GM12878 (cell line): ENCODE measurements around the gene CDK3. TPM values are rescaled to one million over a fixed set of nuclear protein-coding genes. Genes with fewer than 3 reads are reported as not detected.

Source experiments
- ATAC-seq: fragments of 200-7000 bp; cut with Tn5 transposase; 3 replicates; pipeline ENCODE4 v1.9.1; 2020; ENCODE audit warnings: mild to moderate bottlenecking, moderate library complexity
- BruUV-seq: library from RNA; stranded (reverse); fragments of 400-500 nt; replicated peaks from 2 replicates; lab custom pipeline; 2021; lab: Mats Ljungman, UMichigan
- CTCF ChIA-PET: fragments of 300-600 bp; sonication (Branson Sonifier 250); formaldehyde crosslinking; extraction: SDS; loops from one replicate; lab custom pipeline; 2021; ENCODE audit warnings: inconsistent platforms; lab: Yijun Ruan, JAX
- POLR2A ChIA-PET: fragments of 350-600 bp; formaldehyde crosslinking; extraction: SDS; loops from one replicate; lab custom pipeline; 2021; ENCODE audit warnings: inconsistent platforms; lab: Charles Lee
- RAD21 ChIA-PET: fragments of 300-600 bp; sonication (Branson Sonifier 250); formaldehyde crosslinking; loops from one replicate; lab custom pipeline; 2023; ENCODE audit warnings: antibody characterized with exemption; ENCODE audit not compliant: unreplicated experiment; lab: Charles Lee
- SMC1A ChIA-PET: fragments of 300-600 bp; sonication (Branson Sonifier 250); formaldehyde crosslinking; loops from one replicate; lab custom pipeline; 2023; ENCODE audit not compliant: unreplicated experiment, uncharacterized antibody; lab: Charles Lee
- DNase-seq: peaks from one replicate; pipeline ENCODE4 v3.0.0-alpha.2; 2011; ENCODE audit warnings: low read depth, low spot score
- FAIRE-seq: peaks from 3 replicates; lab custom pipeline; 2011; peaks lifted over from hg19 to GRCh38; lab: Jason Lieb, UNC
- H2AFZ ChIP-seq: 2 replicates; pipeline ENCODE4 v1.6.0; 2011; ENCODE audit warnings: low read depth, low read length, control low read depth; ENCODE audit not compliant: control insufficient read depth
- H3K27ac ChIP-seq: 2 replicates; pipeline ENCODE4 v1.5.1; 2011; ENCODE audit warnings: control low read depth; ENCODE audit not compliant: control insufficient read depth, insufficient read depth
- H3K27me3 ChIP-seq, 2 experiments: replicated peaks in 1 of 2; 2 replicates each; pipeline versions ENCODE4 v1.6.0 to v1.6.1; 2011; ENCODE audit warnings: low read length in 1 of 2; ENCODE audit not compliant: control insufficient read depth in 2 of 2, insufficient read depth in 2 of 2
- H3K36me3 ChIP-seq, 2 experiments: 2 replicates each; pipeline ENCODE4 v1.5.1; 2011; ENCODE audit warnings: low read length in 1 of 2; ENCODE audit not compliant: control insufficient read depth in 2 of 2, insufficient read depth in 2 of 2
- H3K4me1 ChIP-seq: 2 replicates; pipeline ENCODE4 v1.6.1; 2011; ENCODE audit warnings: mild to moderate bottlenecking, low read length, moderate library complexity, mixed read lengths; ENCODE audit not compliant: control insufficient read depth, insufficient read depth
- H3K4me2 ChIP-seq: 2 replicates; pipeline ENCODE4 v1.6.0; 2011; ENCODE audit warnings: control low read depth; ENCODE audit not compliant: control insufficient read depth, insufficient read depth
- H3K4me3 ChIP-seq: fragments of 200-600 bp; sonication (generic); 2 replicates; pipeline ENCODE4 v1.5.1; 2016
- H3K79me2 ChIP-seq: 2 replicates; pipeline ENCODE4 v1.6.0; 2011; ENCODE audit warnings: low read length; ENCODE audit not compliant: control insufficient read depth, insufficient read depth
- H3K9ac ChIP-seq: 2 replicates; pipeline ENCODE4 v1.8.0; 2011; ENCODE audit warnings: low read length, control low read depth, mixed read lengths; ENCODE audit not compliant: control insufficient read depth, insufficient read depth
- H3K9me3 ChIP-seq: replicated peaks from 3 replicates; pipeline ENCODE4 v1.5.1; 2011; ENCODE audit warnings: mild to moderate bottlenecking, low read length; ENCODE audit not compliant: control insufficient read depth, insufficient read depth
- H4K20me1 ChIP-seq: 2 replicates; pipeline ENCODE4 v1.6.0; 2011; ENCODE audit not compliant: control insufficient read depth, insufficient read depth
- CBX5 ChIP-seq: sonication (generic); IDR thresholded peaks from 2 replicates; pipeline ENCODE4 v1.6.1; 2016; ENCODE audit warnings: low read depth, moderate library complexity, mild to moderate bottlenecking, inconsistent platforms
- CHD2 ChIP-seq: IDR thresholded peaks from 2 replicates; pipeline ENCODE4 v1.6.1; 2011; ENCODE audit warnings: low read depth, low read length, improper control_type of control experiment, borderline replicate concordance
- ELK1 ChIP-seq: IDR thresholded peaks from 2 replicates; pipeline ENCODE4 v1.6.1; 2012; ENCODE audit warnings: low read depth, low read length, improper control_type of control experiment
- FOXK2 ChIP-seq: fragments of 450-650 bp; IDR thresholded peaks from 2 replicates; pipeline ENCODE4 v1.6.1; 2017; ENCODE audit warnings: mild to moderate bottlenecking, moderate library complexity
- JUND ChIP-seq: IDR thresholded peaks from 2 replicates; pipeline ENCODE4 v1.6.1; 2012; ENCODE audit warnings: low read depth, mild to moderate bottlenecking, low read length, improper control_type of control experiment, moderate library complexity
- LARP7 ChIP-seq: fragments of 450-650 bp; IDR thresholded peaks from 2 replicates; pipeline ENCODE4 v1.6.1; 2017; ENCODE audit warnings: mild to moderate bottlenecking
- MLLT1 ChIP-seq: fragments of 450-650 bp; IDR thresholded peaks from 2 replicates; pipeline ENCODE4 v1.6.1; 2016; ENCODE audit warnings: mild to moderate bottlenecking
- MTA2 ChIP-seq: fragments of 450-650 bp; IDR thresholded peaks from 2 replicates; pipeline ENCODE4 v1.6.1; 2016; ENCODE audit warnings: low read depth, mild to moderate bottlenecking, moderate library complexity
- POLR2AphosphoS2 ChIP-seq: IDR thresholded peaks from 2 replicates; pipeline ENCODE4 v1.6.1; 2011; ENCODE audit warnings: low read depth, mild to moderate bottlenecking, low read length, improper control_type of control experiment, moderate library complexity
- RCOR1 ChIP-seq: conservative IDR thresholded peaks from 2 replicates; pipeline ENCODE4 v1.6.1; 2012; ENCODE audit warnings: low read depth, low read length, improper control_type of control experiment
- RELB ChIP-seq: fragments of 450-650 bp; IDR thresholded peaks from 2 replicates; pipeline ENCODE4 v1.6.1; 2017; ENCODE audit warnings: low read depth, mild to moderate bottlenecking, moderate library complexity
- SIX5 ChIP-seq: IDR thresholded peaks from 2 replicates; pipeline ENCODE4 v1.6.1; 2011; ENCODE audit warnings: mild to moderate bottlenecking, low read depth, low read length, moderate library complexity; ENCODE audit not compliant: severe bottlenecking
- YY1 ChIP-seq: IDR thresholded peaks from 2 replicates; pipeline ENCODE4 v1.6.1; 2011; ENCODE audit warnings: low read depth, mild to moderate bottlenecking, low read length
- ZBTB33 ChIP-seq: fragments of 450-650 bp; IDR thresholded peaks from 2 replicates; pipeline ENCODE4 v1.6.1; 2017; ENCODE audit warnings: mild to moderate bottlenecking
- WGBS: methylation state at CpG from one replicate; pipeline ENCODE4 v1.1.6; 2016; ENCODE audit warnings: low lambda C conversion rate; ENCODE audit not compliant: insufficient replicate concordance, insufficient coverage; ENCODE audit errors: missing lambda C conversion rate; 5-methylcytosine and 5-hydroxymethylcytosine counted together
- in situ Hi-C: fragments of 300-500 bp; cut with MboI; formaldehyde crosslinking; loops from 9 replicates; pipeline ENCODE4 v1.14.3; 2018; ENCODE audit warnings: mixed read lengths
- intact Hi-C: fragments of 100-400 bp; cut with micrococcal nuclease; formaldehyde crosslinking; loops from one replicate; pipeline ENCODE4 v1.14.2; 2022; ENCODE audit not compliant: unreplicated experiment
- polyA plus RNA-seq, 11 experiments: library from polyadenylated mRNA; depleted of rRNA in 4 of 11; unstranded in 6 of 11; stranded (reverse) in 5 of 11; fragments of >200 nt; fragmentation: Nextera tagmentation in 4 of 11; fragmentation: Illumina TruSeq in 1 of 11; extraction: Ambion mirVana in 4 of 11; extraction: Trizol in 1 of 11; gene quantifications; 1 replicate in 1 of 11; 2 replicates in 10 of 11; pipeline versions ENCODE4 v1.2.1 to v1.2.3, GENCODE V29; 2011 to 2016; ENCODE audit warnings: inconsistent platforms in 2 of 11, missing spikeins in 2 of 11, low read depth in 1 of 11
- total RNA-seq, 4 experiments: library from RNA; depleted of rRNA in 3 of 4; stranded (reverse); fragments of >200 nt in 3 of 4; fragmentation: Illumina TruSeq in 1 of 4; extraction: Trizol in 1 of 4; gene quantifications; 2 replicates each; pipeline versions ENCODE4 v1.2.1 to v1.2.3, GENCODE V29; 2013 to 2021

The CDK3 gene
- total and polyA plus RNA-seq, 10 of the 15 experiments (the other 5 are each of a cell fraction or from before 2014, with no cell fraction given) = 1.1 to 7.1 (median 4.2) TPM

GRCh38 chr17:76008208-76008607 lies 7.6 kb downstream of the CDK3 start:
- H3K4me3 ChIP-seq = no peak overlapping the region
- H3K27me3 ChIP-seq = no peaks in the 10 kb centered on the region
- intact Hi-C loops (no loop called here), in situ Hi-C loops (loop anchor here (5.0 kb wide), 1 partner anchor 101 kb away; no protein-coding TSS in a partner anchor)
- H3K9ac ChIP-seq = no peak overlapping the region
- H3K36me3 ChIP-seq = no peaks in the 10 kb centered on the region
- no peak overlapping the region for H2AFZ ChIP-seq
- ChIA-PET SMC1A (interaction anchor here (10.8 kb wide), 1 partner anchor 102 kb away, joined by 61 read pairs; the partner anchor contains the start of gene MRPL38), POLR2A (interaction anchor here (0.5 kb wide), 1 partner anchor 334 kb away, joined by 4 read pairs; no protein-coding TSS in a partner anchor), CTCF (interaction anchor here (1.3 to 12.8 kb wide), 4 partner anchors 9 to 133 kb away, joined by 3 to 128 read pairs (median 4); partner anchors contain the start of gene MRPL38), RAD21 (interaction anchor here (0.8 to 2.2 kb wide), 3 partner anchors 10 to 103 kb away, joined by 3 to 6 read pairs (median 5); no protein-coding TSS in a partner anchor)
- no peak for ATAC-seq
- TF ChIP-seq MLLT1 (no peak), POLR2AphosphoS2 (no peak), ZBTB33 (no peak), CBX5 (no peak), RELB (no peak), SIX5 (no peak), YY1 (no peak), RCOR1 (no peak), LARP7 (no peak), CHD2 (no peak), FOXK2 (no peak), ELK1 (no peak), MTA2 (no peak), JUND (no peak)
- no peak overlapping the region for H3K27ac ChIP-seq
- H3K4me2 ChIP-seq = no peak overlapping the region
- H3K79me2 ChIP-seq = no peaks in the 10 kb centered on the region
- H4K20me1 ChIP-seq = no peaks in the 10 kb centered on the region
- no TSS peak for BruUV-seq
- H3K9me3 ChIP-seq = no peaks in the 10 kb centered on the region
- no peak for FAIRE-seq
- H3K4me1 ChIP-seq = no peaks in the 10 kb centered on the region
- DNase-seq = no peak
- 73% methylated on average over 16 of the region's 36 CpGs for WGBS
